Measurements from ENCODE around the gene RGS16. TPM values are rescaled to one million over a fixed set of nuclear protein-coding genes. Genes with fewer than 3 reads are reported as not detected.

RGS16 gene
- total and polyA plus RNA-seq, 7 donors = 0.72 to 22.5 (median 1.8) TPM

DNA sequence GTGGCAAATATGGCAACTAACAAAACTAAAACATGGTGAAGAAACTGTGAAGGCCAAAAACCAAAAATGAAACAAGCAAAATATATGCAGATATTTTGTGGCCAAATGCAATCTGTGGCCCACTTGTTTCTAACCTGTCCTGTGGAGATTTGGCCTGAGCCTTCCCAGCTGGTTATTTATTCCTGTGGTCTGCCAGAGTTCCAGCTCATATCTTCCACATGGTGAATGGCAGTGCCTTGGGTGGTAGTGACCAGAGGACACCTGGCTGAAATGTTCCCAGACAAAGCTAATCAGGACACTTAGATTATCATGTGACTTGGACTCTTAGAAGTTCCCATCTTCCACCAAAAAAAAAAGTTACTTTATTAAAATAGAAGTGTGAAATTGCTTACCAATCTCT, 54.8 kb downstream of the RGS16 start:
- H3K9me3 ChIP-seq = peaks cover 5% of the 10 kb centered on the region
- H3K36me3 ChIP-seq (ENCODE audit: insufficient read depth in 1 of 2, low read depth in 1 of 2) = no peaks in the 10 kb centered on the region
- H3K27ac ChIP-seq = no peak overlapping the region
- ATAC-seq (no peak), DNase-seq (no peak)
- no peaks in the 10 kb centered on the region for H3K4me1 ChIP-seq
- H3K4me3 ChIP-seq = no peak overlapping the region
- H3K27me3 ChIP-seq (ENCODE audit: insufficient read depth in 3 of 3, low read length in 2 of 3) = no peaks in the 10 kb centered on the region
- TF ChIP-seq, protein P1, sequence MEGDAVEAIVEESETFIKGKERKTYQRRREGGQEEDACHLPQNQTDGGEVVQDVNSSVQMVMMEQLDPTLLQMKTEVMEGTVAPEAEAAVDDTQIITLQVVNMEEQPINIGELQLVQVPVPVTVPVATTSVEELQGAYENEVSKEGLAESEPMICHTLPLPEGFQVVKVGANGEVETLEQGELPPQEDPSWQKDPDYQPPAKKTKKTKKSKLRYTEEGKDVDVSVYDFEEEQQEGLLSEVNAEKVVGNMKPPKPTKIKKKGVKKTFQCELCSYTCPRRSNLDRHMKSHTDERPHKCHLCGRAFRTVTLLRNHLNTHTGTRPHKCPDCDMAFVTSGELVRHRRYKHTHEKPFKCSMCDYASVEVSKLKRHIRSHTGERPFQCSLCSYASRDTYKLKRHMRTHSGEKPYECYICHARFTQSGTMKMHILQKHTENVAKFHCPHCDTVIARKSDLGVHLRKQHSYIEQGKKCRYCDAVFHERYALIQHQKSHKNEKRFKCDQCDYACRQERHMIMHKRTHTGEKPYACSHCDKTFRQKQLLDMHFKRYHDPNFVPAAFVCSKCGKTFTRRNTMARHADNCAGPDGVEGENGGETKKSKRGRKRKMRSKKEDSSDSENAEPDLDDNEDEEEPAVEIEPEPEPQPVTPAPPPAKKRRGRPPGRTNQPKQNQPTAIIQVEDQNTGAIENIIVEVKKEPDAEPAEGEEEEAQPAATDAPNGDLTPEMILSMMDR (IDR thresholded peaks at IDR 0.05) = no peak
- intact Hi-C loops (cut with DNase I) = no loop called here

Other genes starting within 250 kb of the RGS16 start
- gene GLUL, start 212.6 kb downstream of the RGS16 start, total RNA-seq = 1,000 to 10,000 TPM; 1,167 to 6,689 (median 3,344) TPM
- gene GLUL, start 212.6 kb downstream of the RGS16 start, polyA plus RNA-seq = 1,000 to 10,000 TPM; 1,157 to 3,633 (median 2,051) TPM
- gene TEDDM1, start 203.7 kb downstream of the RGS16 start, total RNA-seq = not detected
- gene TEDDM1, start 203.7 kb downstream of the RGS16 start, polyA plus RNA-seq = not detected
- gene RGSL1, start 154.2 kb downstream of the RGS16 start, total RNA-seq = not detected
- gene RGSL1, start 154.2 kb downstream of the RGS16 start, polyA plus RNA-seq = not detected
- gene RNASEL, start 15.1 kb downstream of the RGS16 start, total RNA-seq = 1 to 10 TPM; 1.5 to 4.4 (median 2.1) TPM
- gene RNASEL, start 15.1 kb downstream of the RGS16 start, polyA plus RNA-seq = 1 to 10 TPM in 1 of 3 donors, under 1 TPM in 2; 0.61 to 3.4 (median 0.82) TPM
- not detected for gene RGS8, start 80.2 kb upstream of the RGS16 start, total RNA-seq
- gene RGS8, start 80.2 kb upstream of the RGS16 start, polyA plus RNA-seq = under 1 TPM in 2 of 3 donors, not detected in 1; under 0.01 to 0.01 TPM
- gene NPL, start 185.4 kb upstream of the RGS16 start, total RNA-seq = 1 to 10 TPM; 2.9 to 6.7 (median 5.5) TPM
- gene NPL, start 185.4 kb upstream of the RGS16 start, polyA plus RNA-seq = 1 to 10 TPM; 2.2 to 4.3 (median 2.7) TPM
- gene DHX9, start 235.0 kb upstream of the RGS16 start, total RNA-seq = 10 to 100 TPM; 55.9 to 58.7 (median 56.8) TPM
- gene DHX9, start 235.0 kb upstream of the RGS16 start, polyA plus RNA-seq = 10 to 100 TPM; 31.8 to 60.3 (median 49.5) TPM